ENCODE results near the gene PLXNA4.

- TF ChIP-seq CTCF (IDR thresholded peaks at IDR 0.05): no peak
- no peak for TF ChIP-seq POLR2A (IDR thresholded peaks at IDR 0.05)
Measured at GRCh38 chr7:132095111-132095765, 481.0 kb downstream of the PLXNA4 start.
